GM19372 (cell line): Measurements from ENCODE around the gene L2HGDH.

Source experiments
- ATAC-seq: cut with Tn5 transposase; IDR thresholded peaks from one replicate; pipeline ENCODE4 v1.9.1; 2021; ENCODE audit warnings: mild to moderate bottlenecking, low read depth, moderate library complexity; ENCODE audit not compliant: unreplicated experiment

Gene L2HGDH

DNA sequence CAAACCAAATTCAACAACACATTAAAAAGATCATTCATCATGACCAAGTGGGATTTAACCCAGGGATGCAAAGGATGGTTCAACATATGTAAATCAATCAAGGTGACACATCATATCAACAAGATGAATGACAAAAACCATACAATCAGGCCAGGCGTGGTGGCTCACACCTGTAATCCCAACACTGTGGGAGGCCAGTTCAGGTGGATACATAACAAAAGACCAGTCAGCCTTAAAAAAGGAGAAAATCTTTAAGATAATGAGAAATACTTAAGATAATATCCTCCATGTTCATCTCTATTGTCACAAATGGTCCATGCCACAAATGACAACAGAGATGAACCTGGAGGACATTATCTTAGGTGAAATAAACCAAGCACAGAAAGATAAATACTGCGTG is 12.4 kb downstream of the L2HGDH start:
- ATAC-seq, result no peak

- no peak for ATAC-seq
Observed at GRCh38 chr14:50290306-50290705, 21.7 kb downstream of the L2HGDH start.

DNA sequence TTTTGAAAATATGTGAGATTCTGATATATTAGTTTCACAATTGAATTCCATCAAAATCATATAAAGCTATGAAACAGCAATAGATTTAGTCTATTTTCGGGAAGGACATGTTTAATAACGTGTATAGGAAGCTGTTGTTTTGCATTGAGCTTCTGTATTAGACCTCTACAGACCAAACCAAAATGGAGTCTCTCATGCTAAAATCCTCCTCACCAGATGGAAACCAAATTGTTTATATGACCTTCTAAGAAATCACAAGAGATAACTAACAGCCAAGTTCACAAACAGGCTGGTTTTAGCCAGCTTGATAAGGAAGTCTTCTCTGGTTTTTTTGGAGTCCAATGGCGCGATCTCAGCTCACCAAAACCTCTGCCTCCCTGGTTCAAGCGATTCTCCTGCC is 23.9 kb downstream of the L2HGDH start:
- no peak for ATAC-seq

GRCh38 chr14:50285861-50286260 is 26.2 kb downstream of the L2HGDH start:
- no peak for ATAC-seq

GRCh38 chr14:50272498-50272897 is 39.5 kb downstream of the L2HGDH start:
- ATAC-seq, result no peak

DNA sequence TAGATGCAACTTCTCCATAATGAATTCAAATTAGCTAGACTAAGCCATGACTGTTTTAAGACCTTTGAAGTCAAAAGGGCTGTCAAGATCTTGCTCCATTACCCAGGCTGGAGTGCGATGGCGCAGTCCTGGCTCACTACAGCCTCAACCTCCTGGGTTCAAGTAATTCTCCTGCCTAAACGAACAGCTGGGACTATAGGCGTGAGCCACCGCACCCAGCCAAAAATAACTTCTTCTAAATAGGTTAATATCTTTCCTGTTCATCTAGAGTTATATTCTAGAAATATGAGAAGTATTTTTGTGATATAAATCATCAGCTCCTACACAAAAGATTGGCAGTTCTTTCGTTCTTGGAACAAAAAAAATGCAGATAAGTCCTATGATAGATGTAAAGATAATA is 41.1 kb downstream of the L2HGDH start:
- no peak for ATAC-seq

GRCh38 chr14:50265029-50265428 is 47.0 kb downstream of the L2HGDH start:
- no peak for ATAC-seq

DNA sequence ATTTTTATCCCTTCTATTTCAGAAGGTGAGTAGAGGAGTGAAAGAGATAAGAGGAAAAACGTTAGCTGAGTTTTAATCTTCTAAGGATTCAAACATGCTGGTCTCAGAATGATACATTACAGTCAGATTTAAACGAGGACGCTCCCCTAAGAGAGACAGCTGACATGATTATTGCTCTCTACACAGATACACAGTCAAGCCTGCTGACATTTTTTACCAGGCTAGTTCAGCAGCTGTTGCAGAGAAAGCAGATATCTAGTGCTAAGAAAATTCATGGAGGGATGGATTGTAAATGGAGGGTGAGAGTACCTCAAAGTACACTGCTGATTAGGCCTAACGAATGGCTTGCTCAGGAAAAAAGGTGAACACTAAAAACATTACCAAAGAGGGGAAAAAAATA is 48.7 kb downstream of the L2HGDH start:
- ATAC-seq, result no peak

DNA sequence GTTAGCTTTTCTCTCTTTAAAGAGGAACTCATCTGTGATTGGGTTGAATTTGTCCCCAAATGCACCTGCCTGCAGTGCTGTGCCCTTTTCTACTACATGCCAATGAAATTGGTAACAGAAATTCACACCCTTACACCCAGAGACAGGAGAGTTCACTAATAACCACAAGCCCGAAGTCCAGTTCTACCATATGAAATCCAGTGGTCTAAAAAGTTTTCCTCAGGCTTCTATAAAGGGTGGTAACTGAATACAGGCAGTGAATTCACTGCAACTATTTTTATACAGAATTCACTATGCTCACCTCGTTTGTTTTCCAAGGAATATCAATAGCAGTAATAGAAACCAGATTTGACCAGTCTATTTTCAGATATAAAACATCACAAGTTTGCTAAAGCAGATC is 49.2 kb downstream of the L2HGDH start:
- ATAC-seq, result no peak

DNA sequence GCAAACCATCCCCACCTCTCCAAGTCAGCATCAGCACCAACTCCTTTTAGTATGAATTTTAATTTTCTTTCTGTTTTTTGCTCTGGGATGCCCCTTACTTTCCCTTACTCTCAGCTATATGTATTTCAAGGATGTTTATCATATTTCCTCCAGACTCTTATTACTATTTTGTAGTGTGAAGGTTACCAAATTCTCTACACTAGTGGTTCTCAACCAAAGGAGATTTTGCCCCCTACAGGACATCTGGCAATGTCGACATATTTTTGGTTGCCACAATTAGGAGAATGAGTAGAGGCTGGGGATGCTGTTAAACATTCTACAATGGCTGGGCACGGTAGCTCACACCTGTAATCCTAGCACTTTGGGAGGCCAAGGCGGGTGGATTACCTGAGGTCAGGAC is 51.5 kb downstream of the L2HGDH start:
- no peak for ATAC-seq

- ATAC-seq, result no peak
Observed at GRCh38 chr14:50260072-50260471, 52.0 kb downstream of the L2HGDH start.

- no peak for ATAC-seq
Observed at GRCh38 chr14:50257732-50258131, 54.3 kb downstream of the L2HGDH start.

DNA sequence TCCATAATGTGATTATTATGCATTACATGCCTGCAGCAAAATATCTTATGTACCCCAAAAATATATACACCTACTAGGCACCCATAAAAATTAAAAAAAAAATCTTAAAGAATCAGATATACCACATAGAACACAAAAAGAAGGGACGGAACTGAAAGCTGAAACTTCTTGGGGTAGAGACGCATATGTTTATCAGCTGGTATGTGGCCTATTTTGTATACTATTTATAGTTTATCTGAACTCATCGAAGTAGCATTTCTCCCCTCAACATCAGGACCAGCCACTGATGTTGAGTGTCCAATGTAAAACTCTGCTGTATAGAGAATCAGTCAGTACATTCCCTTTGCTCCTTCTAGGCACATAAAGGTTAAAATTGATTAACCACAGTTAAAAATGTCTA is 57.8 kb downstream of the L2HGDH start:
- ATAC-seq, result no peak

DNA sequence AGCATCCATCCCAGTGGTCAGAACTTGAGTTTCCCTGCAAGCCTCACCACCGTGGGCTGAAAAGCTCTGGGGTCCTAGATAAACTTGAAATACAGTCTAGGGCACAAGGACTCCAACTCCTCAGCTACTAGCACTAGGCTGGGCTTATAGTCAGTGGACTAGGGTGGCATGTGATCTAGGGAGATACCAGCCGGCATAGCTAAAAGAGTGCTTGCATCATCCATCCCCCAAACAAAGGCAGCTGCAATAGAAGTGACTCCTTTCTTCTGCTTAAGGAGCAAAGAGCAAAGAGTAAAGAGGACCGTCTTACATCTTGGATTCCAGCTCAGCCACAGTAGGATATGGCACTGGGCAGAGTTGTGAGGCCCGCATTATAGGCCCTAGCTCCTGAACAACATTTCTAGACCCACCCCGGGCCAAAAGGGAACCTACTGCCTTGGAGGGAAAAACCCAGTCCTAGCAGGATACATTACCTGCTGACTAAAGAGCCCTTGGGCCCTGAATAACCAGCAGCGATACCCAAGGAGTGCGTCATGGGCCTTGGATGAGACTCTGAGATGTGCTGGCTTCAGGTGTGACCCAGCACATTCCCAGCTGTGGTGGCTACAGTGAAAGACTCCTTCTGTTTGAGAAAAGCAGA is 62.8 kb downstream of the L2HGDH start:
- ATAC-seq, result no peak

- no peak for ATAC-seq
Observed at GRCh38 chr14:50247245-50247644, 64.8 kb downstream of the L2HGDH start.

- ATAC-seq, result no peak
Observed at GRCh38 chr14:50242566-50243310, 69.3 kb downstream of the L2HGDH start.

DNA sequence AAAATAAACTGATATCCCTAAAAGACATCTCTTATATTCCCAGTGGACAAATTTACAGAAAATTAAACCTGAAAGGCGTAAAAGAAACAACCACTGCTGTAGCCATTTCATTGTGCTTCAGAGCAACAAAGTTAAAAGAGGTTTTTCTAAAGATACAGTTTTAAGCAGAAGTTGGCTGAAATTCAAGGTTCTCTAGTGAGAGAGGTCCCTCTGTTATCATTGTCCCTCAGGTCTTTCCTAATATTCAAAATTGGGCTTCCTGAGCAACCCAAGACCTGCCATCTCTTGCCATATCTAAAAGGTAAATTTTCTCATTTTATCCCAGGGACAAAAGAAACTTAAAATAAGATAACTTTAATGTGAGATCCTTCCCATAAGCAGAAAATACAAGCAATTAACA is 69.9 kb downstream of the L2HGDH start:
- no peak for ATAC-seq

- no peak for ATAC-seq
Observed at GRCh38 chr14:50237427-50237826, 74.6 kb downstream of the L2HGDH start.

GRCh38 chr14:50233951-50234250 is 78.1 kb downstream of the L2HGDH start:
- ATAC-seq, result no peak

DNA sequence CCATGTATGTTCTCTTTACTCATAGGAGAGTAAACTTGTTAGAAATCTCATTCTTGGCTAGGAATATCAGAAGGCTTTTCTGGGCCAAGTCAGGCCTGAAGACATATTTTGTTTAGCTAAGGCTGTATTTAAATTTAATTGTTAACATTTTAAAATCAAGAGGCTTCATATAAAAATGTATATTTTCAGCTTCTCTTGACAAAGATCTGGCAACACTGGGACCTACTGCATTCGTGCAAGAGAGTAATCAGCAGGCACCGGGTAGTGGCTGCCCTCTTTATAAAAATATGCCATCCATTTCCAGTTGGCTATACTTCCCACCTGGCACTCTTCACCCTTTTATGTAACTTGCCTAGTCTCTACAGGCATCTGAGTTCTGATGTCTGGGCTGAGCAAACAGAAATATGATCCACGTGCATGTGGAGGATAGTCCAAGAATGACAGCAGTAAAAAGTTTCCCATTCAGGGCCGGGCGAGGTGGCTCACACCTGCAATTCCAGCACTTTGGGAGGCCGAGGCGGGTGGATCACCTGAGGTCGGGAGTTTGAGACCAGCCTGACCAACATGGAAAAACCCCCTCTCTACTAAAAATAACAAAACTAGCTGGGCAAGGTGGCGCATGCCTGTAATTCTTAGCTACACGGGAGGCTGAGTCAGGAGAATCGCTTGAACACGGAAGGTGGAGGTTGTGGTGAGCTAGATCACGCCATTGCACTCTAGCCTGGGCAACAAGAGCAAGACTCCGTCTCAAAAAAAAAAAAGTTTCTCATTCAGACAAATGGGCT is 78.7 kb downstream of the L2HGDH start:
- no peak for ATAC-seq

- ATAC-seq, result no peak
Observed at GRCh38 chr14:50232276-50232642, 79.8 kb downstream of the L2HGDH start.
